ENCODE data around the gene FAM131B.

DNA sequence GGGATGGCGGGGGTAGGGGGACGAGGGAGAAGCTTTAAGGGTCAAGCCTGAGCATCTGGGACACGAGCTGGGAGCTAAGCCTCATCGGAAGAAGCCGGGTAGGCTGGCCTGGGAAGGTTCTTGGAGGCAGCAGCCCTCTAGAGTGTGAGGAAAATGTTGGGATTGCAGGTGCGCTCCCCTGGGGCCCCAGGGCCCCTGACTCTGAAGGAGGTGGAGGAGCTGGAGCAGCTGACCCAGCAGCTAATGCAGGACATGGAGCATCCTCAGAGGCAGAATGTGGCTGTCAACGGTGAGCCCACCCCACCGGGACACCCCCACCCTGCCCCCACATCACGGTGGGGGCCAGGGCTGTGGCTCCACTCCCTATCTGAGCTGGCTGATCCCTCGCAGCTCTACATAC, 25.5 kb upstream of the FAM131B start:
- TF ChIP-seq POLR2AphosphoS5 (IDR thresholded peaks at IDR 0.05) (no peak), POLR2A (IDR thresholded peaks at IDR 0.05) (no peak)
- TF ChIP-seq, protein P1, sequence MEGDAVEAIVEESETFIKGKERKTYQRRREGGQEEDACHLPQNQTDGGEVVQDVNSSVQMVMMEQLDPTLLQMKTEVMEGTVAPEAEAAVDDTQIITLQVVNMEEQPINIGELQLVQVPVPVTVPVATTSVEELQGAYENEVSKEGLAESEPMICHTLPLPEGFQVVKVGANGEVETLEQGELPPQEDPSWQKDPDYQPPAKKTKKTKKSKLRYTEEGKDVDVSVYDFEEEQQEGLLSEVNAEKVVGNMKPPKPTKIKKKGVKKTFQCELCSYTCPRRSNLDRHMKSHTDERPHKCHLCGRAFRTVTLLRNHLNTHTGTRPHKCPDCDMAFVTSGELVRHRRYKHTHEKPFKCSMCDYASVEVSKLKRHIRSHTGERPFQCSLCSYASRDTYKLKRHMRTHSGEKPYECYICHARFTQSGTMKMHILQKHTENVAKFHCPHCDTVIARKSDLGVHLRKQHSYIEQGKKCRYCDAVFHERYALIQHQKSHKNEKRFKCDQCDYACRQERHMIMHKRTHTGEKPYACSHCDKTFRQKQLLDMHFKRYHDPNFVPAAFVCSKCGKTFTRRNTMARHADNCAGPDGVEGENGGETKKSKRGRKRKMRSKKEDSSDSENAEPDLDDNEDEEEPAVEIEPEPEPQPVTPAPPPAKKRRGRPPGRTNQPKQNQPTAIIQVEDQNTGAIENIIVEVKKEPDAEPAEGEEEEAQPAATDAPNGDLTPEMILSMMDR (IDR thresholded peaks at IDR 0.05 in 8 of 11, conservative IDR thresholded peaks at IDR 0.05 in 3 of 11), result no peak

All from spleen (tissue), 7 donors.